T-helper 2 cell treated with Interferon-gamma antibody and Interleukin-4, amounts not matched to agents 5 μg/mL and 100 μg/mL, for 36 hours (primary cell): ENCODE measurements around the gene CEP170.
"Not testable (repeated sequence)": the region's sequence is repeated elsewhere in the genome, so short reads cannot be mapped to it uniquely, and the experiment has no call there.

Experiments used
- DNase-seq: peaks from one replicate; pipeline ENCODE4 v3.0.0; 2021; ENCODE audit warnings: low spot score
- H3K27ac Mint-ChIP-seq: one replicate; pipeline ENCODE4 v1.8.0; 2021; ENCODE audit warnings: mild to moderate bottlenecking, mixed read lengths
- H3K27me3 Mint-ChIP-seq: one replicate; pipeline ENCODE4 v1.8.0; 2021; ENCODE audit warnings: low read depth, mixed read lengths
- H3K36me3 Mint-ChIP-seq: one replicate; pipeline ENCODE4 v1.8.0; 2021; ENCODE audit warnings: low read depth, mixed read lengths
- H3K4me1 Mint-ChIP-seq: one replicate; pipeline ENCODE4 v1.8.0; 2021; ENCODE audit warnings: low read depth, mixed read lengths
- H3K4me3 Mint-ChIP-seq: one replicate; pipeline ENCODE4 v1.8.0; 2022; ENCODE audit warnings: mild to moderate bottlenecking, moderate library complexity, mixed read lengths
- H3K9me3 Mint-ChIP-seq: one replicate; pipeline ENCODE4 v1.8.0; 2021; ENCODE audit warnings: mixed read lengths

CEP170 gene

GRCh38 chr1:243201316-243201715, 53.8 kb downstream of the CEP170 start:
- H3K36me3 Mint-ChIP-seq = peaks cover 29% of the 10 kb centered on the region
- H3K9me3 Mint-ChIP-seq, DNase-seq, H3K4me1 Mint-ChIP-seq, H3K4me3 Mint-ChIP-seq, H3K27ac Mint-ChIP-seq, H3K27me3 Mint-ChIP-seq: not testable (repeated sequence)

GRCh38 chr1:243197524-243197923, 57.6 kb downstream of the CEP170 start:
- H3K36me3 Mint-ChIP-seq = peaks cover 18% of the 10 kb centered on the region
- not testable (repeated sequence) for DNase-seq, H3K27ac Mint-ChIP-seq, H3K4me1 Mint-ChIP-seq, H3K27me3 Mint-ChIP-seq, H3K4me3 Mint-ChIP-seq, H3K9me3 Mint-ChIP-seq

GRCh38 chr1:243193330-243193729, 61.8 kb downstream of the CEP170 start:
- DNase-seq, H3K27me3 Mint-ChIP-seq, H3K9me3 Mint-ChIP-seq, H3K4me3 Mint-ChIP-seq, H3K27ac Mint-ChIP-seq, H3K4me1 Mint-ChIP-seq: not testable (repeated sequence)
- peaks cover 18% of the 10 kb centered on the region for H3K36me3 Mint-ChIP-seq

GRCh38 chr1:243186201-243186995, 68.7 kb downstream of the CEP170 start:
- H3K36me3 Mint-ChIP-seq = peaks cover 26% of the 10 kb centered on the region
- not testable (repeated sequence) for DNase-seq, H3K9me3 Mint-ChIP-seq, H3K4me3 Mint-ChIP-seq, H3K27me3 Mint-ChIP-seq, H3K4me1 Mint-ChIP-seq, H3K27ac Mint-ChIP-seq

GRCh38 chr1:243184787-243185186, 70.3 kb downstream of the CEP170 start:
- H3K9me3 Mint-ChIP-seq, H3K27ac Mint-ChIP-seq, H3K4me3 Mint-ChIP-seq, H3K4me1 Mint-ChIP-seq, DNase-seq, H3K27me3 Mint-ChIP-seq: not testable (repeated sequence)
- H3K36me3 Mint-ChIP-seq = peaks cover 24% of the 10 kb centered on the region

GRCh38 chr1:243183661-243184060, 71.4 kb downstream of the CEP170 start:
- not testable (repeated sequence) for H3K27me3 Mint-ChIP-seq, H3K27ac Mint-ChIP-seq, H3K4me3 Mint-ChIP-seq, H3K9me3 Mint-ChIP-seq, DNase-seq
- Mint-ChIP-seq H3K36me3 (peaks cover 28% of the 10 kb centered on the region), H3K4me1 (peaks cover 18% of the 10 kb centered on the region)

GRCh38 chr1:243183176-243183575, 71.9 kb downstream of the CEP170 start:
- not testable (repeated sequence) for H3K9me3 Mint-ChIP-seq, H3K4me3 Mint-ChIP-seq, H3K27me3 Mint-ChIP-seq, H3K27ac Mint-ChIP-seq, DNase-seq
- Mint-ChIP-seq H3K4me1 (peaks cover 18% of the 10 kb centered on the region), H3K36me3 (peaks cover 30% of the 10 kb centered on the region)

- peaks cover 18% of the 10 kb centered on the region for H3K4me1 Mint-ChIP-seq
- peaks cover 15% of the 10 kb centered on the region for H3K36me3 Mint-ChIP-seq
- H3K27ac Mint-ChIP-seq = peak overlapping the region; percentile 2
- H3K27me3 Mint-ChIP-seq = no peaks in the 10 kb centered on the region
- peak overlapping the region; percentile 19 for H3K4me3 Mint-ChIP-seq
- DNase-seq = no peak
- no peaks in the 10 kb centered on the region for H3K9me3 Mint-ChIP-seq
Measured at GRCh38 chr1:243179720-243180119, 75.4 kb downstream of the CEP170 start.

- H3K4me3 Mint-ChIP-seq, H3K27ac Mint-ChIP-seq, DNase-seq, H3K27me3 Mint-ChIP-seq, H3K9me3 Mint-ChIP-seq: not testable (repeated sequence)
- H3K36me3 Mint-ChIP-seq = peaks cover 15% of the 10 kb centered on the region
- peaks cover 21% of the 10 kb centered on the region for H3K4me1 Mint-ChIP-seq
Measured at GRCh38 chr1:243177792-243178191, 77.3 kb downstream of the CEP170 start.

GRCh38 chr1:243173758-243174369, 81.2 kb downstream of the CEP170 start:
- H3K4me1 Mint-ChIP-seq, H3K27me3 Mint-ChIP-seq, H3K27ac Mint-ChIP-seq, DNase-seq, H3K9me3 Mint-ChIP-seq, H3K36me3 Mint-ChIP-seq, H3K4me3 Mint-ChIP-seq: not testable (repeated sequence)

- not testable (repeated sequence) for H3K4me3 Mint-ChIP-seq, DNase-seq
Measured at GRCh38 chr1:243164911-243165310, 90.2 kb downstream of the CEP170 start.

GRCh38 chr1:243150906-243151305, 104.2 kb downstream of the CEP170 start:
- peaks cover 14% of the 10 kb centered on the region for H3K4me1 Mint-ChIP-seq
- H3K4me3 Mint-ChIP-seq, H3K27ac Mint-ChIP-seq, H3K9me3 Mint-ChIP-seq, H3K27me3 Mint-ChIP-seq, DNase-seq: not testable (repeated sequence)
- H3K36me3 Mint-ChIP-seq = peaks cover 26% of the 10 kb centered on the region

More at GRCh38 chr1:243164911-243165310, 90.2 kb downstream of the CEP170 start:
- not testable (repeated sequence) for H3K4me1 Mint-ChIP-seq, H3K9me3 Mint-ChIP-seq, H3K27me3 Mint-ChIP-seq, H3K27ac Mint-ChIP-seq
- H3K36me3 Mint-ChIP-seq = peaks cover 12% of the 10 kb centered on the region

GRCh38 chr1:243149120-243149519, 106.0 kb downstream of the CEP170 start:
- H3K9me3 Mint-ChIP-seq, H3K27me3 Mint-ChIP-seq, DNase-seq, H3K27ac Mint-ChIP-seq, H3K4me3 Mint-ChIP-seq: not testable (repeated sequence)
- H3K36me3 Mint-ChIP-seq = peaks cover 15% of the 10 kb centered on the region
- peaks cover 14% of the 10 kb centered on the region for H3K4me1 Mint-ChIP-seq

- not testable (repeated sequence) for DNase-seq, H3K27ac Mint-ChIP-seq, H3K4me3 Mint-ChIP-seq, H3K9me3 Mint-ChIP-seq, H3K27me3 Mint-ChIP-seq
- Mint-ChIP-seq H3K4me1 (peaks cover 14% of the 10 kb centered on the region), H3K36me3 (peaks cover 11% of the 10 kb centered on the region)
Measured at GRCh38 chr1:243147351-243147750, 107.7 kb downstream of the CEP170 start.
